Gastrocnemius medialis (tissue), 4 donors: ENCODE measurements around the gene WIPF3.

Experiments
- POLR2A ChIP-seq, 2 donors: fragments of 450-650 bp; IDR thresholded peaks; one replicate each; pipeline ENCODE4 v1.6.1; 2017; ENCODE audit warnings: antibody characterized with exemption in 2 of 2, mild to moderate bottlenecking in 2 of 2, moderate library complexity in 2 of 2
- TF ChIP-seq, protein P1 (sequence below), 5 experiments: fragments of 450-650 bp in 3 of 5; fragments of 200-600 bp in 2 of 5; sonication (generic) in 2 of 5; IDR thresholded peaks in 4 of 5; conservative IDR thresholded peaks in 1 of 5; 1 replicate in 4 of 5; 2 replicates in 1 of 5; pipeline ENCODE4 v1.5.1; 2016 to 2019; ENCODE audit warnings: antibody characterized with exemption in 5 of 5, mild to moderate bottlenecking in 3 of 5, moderate library complexity in 3 of 5

DNA sequence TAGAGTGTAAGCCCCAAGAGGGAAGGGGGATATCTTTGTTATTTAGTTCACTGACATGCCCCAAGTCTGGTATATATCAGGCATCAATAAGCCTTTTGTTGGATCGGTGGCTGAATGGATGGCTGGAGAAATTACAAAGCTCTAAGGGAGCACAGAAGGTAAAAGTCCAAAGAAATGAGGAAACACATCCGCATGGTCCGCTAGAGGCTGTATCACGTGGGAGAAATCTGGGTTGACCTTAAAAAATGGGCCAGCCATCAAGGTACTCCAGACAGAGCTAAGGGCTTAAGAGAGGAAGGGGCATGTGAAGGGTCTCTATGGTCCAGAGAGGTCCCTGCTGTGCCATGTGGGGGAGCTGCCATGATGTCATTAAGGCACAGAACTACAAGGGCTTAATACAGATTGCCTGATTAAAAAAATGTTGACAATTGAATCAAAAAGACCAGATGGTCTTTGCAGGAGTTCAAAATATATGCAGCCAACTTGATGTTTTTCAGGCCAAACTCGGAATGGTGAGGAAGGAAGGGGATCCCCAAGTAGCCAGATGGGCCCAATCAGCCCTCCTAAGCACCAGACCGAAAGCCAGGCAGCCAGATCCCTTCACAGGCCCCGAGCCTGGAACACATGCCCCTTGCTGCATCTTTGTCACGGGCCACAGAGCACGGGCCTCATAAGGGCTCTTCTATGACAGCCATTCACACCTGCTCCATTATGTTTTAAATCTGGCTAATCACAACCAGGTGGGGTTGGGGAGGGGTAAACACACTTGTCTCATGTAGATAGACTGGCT lies 151.4 kb downstream of the WIPF3 start:
- TF ChIP-seq, protein P1, sequence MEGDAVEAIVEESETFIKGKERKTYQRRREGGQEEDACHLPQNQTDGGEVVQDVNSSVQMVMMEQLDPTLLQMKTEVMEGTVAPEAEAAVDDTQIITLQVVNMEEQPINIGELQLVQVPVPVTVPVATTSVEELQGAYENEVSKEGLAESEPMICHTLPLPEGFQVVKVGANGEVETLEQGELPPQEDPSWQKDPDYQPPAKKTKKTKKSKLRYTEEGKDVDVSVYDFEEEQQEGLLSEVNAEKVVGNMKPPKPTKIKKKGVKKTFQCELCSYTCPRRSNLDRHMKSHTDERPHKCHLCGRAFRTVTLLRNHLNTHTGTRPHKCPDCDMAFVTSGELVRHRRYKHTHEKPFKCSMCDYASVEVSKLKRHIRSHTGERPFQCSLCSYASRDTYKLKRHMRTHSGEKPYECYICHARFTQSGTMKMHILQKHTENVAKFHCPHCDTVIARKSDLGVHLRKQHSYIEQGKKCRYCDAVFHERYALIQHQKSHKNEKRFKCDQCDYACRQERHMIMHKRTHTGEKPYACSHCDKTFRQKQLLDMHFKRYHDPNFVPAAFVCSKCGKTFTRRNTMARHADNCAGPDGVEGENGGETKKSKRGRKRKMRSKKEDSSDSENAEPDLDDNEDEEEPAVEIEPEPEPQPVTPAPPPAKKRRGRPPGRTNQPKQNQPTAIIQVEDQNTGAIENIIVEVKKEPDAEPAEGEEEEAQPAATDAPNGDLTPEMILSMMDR (IDR thresholded peaks at IDR 0.05 in 4 of 5, conservative IDR thresholded peaks at IDR 0.05 in 1 of 5): no peak
- TF ChIP-seq POLR2A (IDR thresholded peaks at IDR 0.05): no peak
